Neuron (in vitro differentiated cells): Measurements from ENCODE around the gene IL22.

Source experiments
- H2AFZ ChIP-seq: one replicate; pipeline ENCODE4 v1.6.1; 2013; ENCODE audit warnings: low read depth, mild to moderate bottlenecking, inconsistent platforms, low read length, moderate library complexity
- H3K27me3 ChIP-seq: one replicate; pipeline ENCODE4 v1.6.1; 2013; ENCODE audit warnings: low read length; ENCODE audit not compliant: insufficient read depth
- H3K36me3 ChIP-seq: one replicate; pipeline ENCODE4 v1.6.1; 2013; ENCODE audit warnings: low read length; ENCODE audit not compliant: insufficient read depth
- H3K4me1 ChIP-seq: one replicate; pipeline ENCODE4 v1.6.1; 2013; ENCODE audit warnings: low read length; ENCODE audit not compliant: insufficient read depth
- H3K4me3 ChIP-seq: 2 replicates; pipeline ENCODE4 v1.5.1; 2013; ENCODE audit warnings: mild to moderate bottlenecking, low read length, moderate library complexity
- H3K9me3 ChIP-seq: one replicate; pipeline ENCODE4 v1.6.1; 2013; ENCODE audit warnings: low read length

Gene IL22

GRCh38 chr12:68253504-68253903, at the start of gene IL22:
TSS of gene IL22 (minus strand) at chr12:68253604. CDS start at chr12:68253448, 156 bp downstream.
- Histone ChIP-seq H3K27me3 (no peaks in the 10 kb centered on the region), H3K4me1 (no peaks in the 10 kb centered on the region), H3K9me3 (no peaks in the 10 kb centered on the region), H2AFZ (no peak within 1 kb of the TSS), H3K36me3 (no peaks in the 10 kb centered on the region), H3K4me3 (no peak within 1 kb of the TSS)

- Histone ChIP-seq H3K4me1 (peaks cover 1% of the 10 kb centered on the region), H3K9me3 (peaks cover 2% of the 10 kb centered on the region), H3K36me3 (peaks cover 8% of the 10 kb centered on the region), H3K27me3 (no peaks in the 10 kb centered on the region), H3K4me3 (no peak overlapping the region), H2AFZ (no peak overlapping the region)
Observed at GRCh38 chr12:68297929-68298328, 44.5 kb upstream of the IL22 start.

- Histone ChIP-seq H3K36me3 (no peaks in the 10 kb centered on the region), H3K27me3 (no peaks in the 10 kb centered on the region), H3K9me3 (no peaks in the 10 kb centered on the region), H3K4me3 (no peak overlapping the region), H2AFZ (no peak overlapping the region), H3K4me1 (peaks cover 1% of the 10 kb centered on the region)
Observed at GRCh38 chr12:68294251-68294650, 40.8 kb upstream of the IL22 start.

GRCh38 chr12:68293347-68293746, 39.9 kb upstream of the IL22 start:
- no peaks in the 10 kb centered on the region for H3K36me3 ChIP-seq
- H3K4me1 ChIP-seq: peaks cover 1% of the 10 kb centered on the region
- no peaks in the 10 kb centered on the region for H3K27me3 ChIP-seq
- H3K9me3 ChIP-seq: no peaks in the 10 kb centered on the region
- H2AFZ ChIP-seq: no peak overlapping the region
- no peak overlapping the region for H3K4me3 ChIP-seq

GRCh38 chr12:68292151-68292943, 38.9 kb upstream of the IL22 start:
- Histone ChIP-seq H3K4me3 (no peak overlapping the region), H3K9me3 (no peaks in the 10 kb centered on the region), H3K27me3 (no peaks in the 10 kb centered on the region)

DNA sequence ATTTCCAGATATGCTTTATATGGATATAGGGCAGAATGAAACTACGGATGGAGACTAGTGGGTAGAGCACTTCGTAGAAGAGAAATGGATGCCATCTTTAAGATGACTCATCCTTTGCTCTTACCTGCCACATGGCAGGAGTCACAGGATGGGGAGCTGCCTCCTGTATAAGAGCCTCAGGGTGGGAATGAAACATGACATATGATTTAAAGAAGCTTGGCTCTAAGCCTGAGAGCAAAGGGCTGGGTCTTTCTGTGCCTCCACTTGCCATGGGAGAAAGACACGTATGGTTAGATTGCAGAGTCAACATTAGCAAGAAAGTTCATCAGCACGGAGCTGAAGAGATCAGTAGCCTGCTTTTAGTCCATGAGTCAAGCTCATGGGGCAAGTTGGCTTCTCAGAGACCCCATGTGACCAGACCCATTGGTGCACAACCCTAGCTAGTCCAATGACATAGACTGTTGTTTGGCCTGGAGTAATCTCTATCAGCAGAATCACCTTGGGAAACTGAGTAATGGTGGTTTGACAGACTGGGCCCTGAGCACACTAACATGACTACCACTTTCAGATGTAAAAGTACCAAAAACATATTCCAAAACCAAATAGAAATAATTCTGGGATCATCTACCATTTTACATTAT, 38.1 kb upstream of the IL22 start:
- H3K36me3 ChIP-seq: no peaks in the 10 kb centered on the region
- no peak overlapping the region for H2AFZ ChIP-seq
- H3K9me3 ChIP-seq: no peaks in the 10 kb centered on the region
- H3K4me3 ChIP-seq: no peak overlapping the region
- no peaks in the 10 kb centered on the region for H3K27me3 ChIP-seq
- peaks cover 1% of the 10 kb centered on the region for H3K4me1 ChIP-seq

More at GRCh38 chr12:68292151-68292943, 38.9 kb upstream of the IL22 start:
- no peaks in the 10 kb centered on the region for H3K36me3 ChIP-seq
- peaks cover 1% of the 10 kb centered on the region for H3K4me1 ChIP-seq
- no peak overlapping the region for H2AFZ ChIP-seq

GRCh38 chr12:68290126-68290525, 36.7 kb upstream of the IL22 start:
- no peaks in the 10 kb centered on the region for H3K27me3 ChIP-seq
- no peaks in the 10 kb centered on the region for H3K36me3 ChIP-seq

GRCh38 chr12:68287106-68287505, 33.7 kb upstream of the IL22 start:
- Histone ChIP-seq H3K4me3 (no peak overlapping the region), H2AFZ (no peak overlapping the region), H3K27me3 (no peaks in the 10 kb centered on the region), H3K9me3 (no peaks in the 10 kb centered on the region), H3K4me1 (no peaks in the 10 kb centered on the region), H3K36me3 (no peaks in the 10 kb centered on the region)

More at GRCh38 chr12:68290126-68290525, 36.7 kb upstream of the IL22 start:
- Histone ChIP-seq H3K4me1 (no peaks in the 10 kb centered on the region), H3K4me3 (no peak overlapping the region), H2AFZ (no peak overlapping the region), H3K9me3 (no peaks in the 10 kb centered on the region)

GRCh38 chr12:68286396-68286795, 33.0 kb upstream of the IL22 start:
- H3K4me1 ChIP-seq: no peaks in the 10 kb centered on the region
- no peaks in the 10 kb centered on the region for H3K27me3 ChIP-seq

GRCh38 chr12:68285541-68285940, 32.1 kb upstream of the IL22 start:
- H3K4me3 ChIP-seq: no peak overlapping the region
- no peaks in the 10 kb centered on the region for H3K4me1 ChIP-seq
- H2AFZ ChIP-seq: no peak overlapping the region

More at GRCh38 chr12:68286396-68286795, 33.0 kb upstream of the IL22 start:
- Histone ChIP-seq H3K9me3 (no peaks in the 10 kb centered on the region), H3K36me3 (no peaks in the 10 kb centered on the region), H3K4me3 (no peak overlapping the region), H2AFZ (no peak overlapping the region)

GRCh38 chr12:68281322-68282077, 28.1 kb upstream of the IL22 start:
- H3K36me3 ChIP-seq: no peaks in the 10 kb centered on the region
- no peaks in the 10 kb centered on the region for H3K9me3 ChIP-seq
- no peak overlapping the region for H3K4me3 ChIP-seq
- no peaks in the 10 kb centered on the region for H3K4me1 ChIP-seq
- no peaks in the 10 kb centered on the region for H3K27me3 ChIP-seq
- no peak overlapping the region for H2AFZ ChIP-seq

More at GRCh38 chr12:68285541-68285940, 32.1 kb upstream of the IL22 start:
- Histone ChIP-seq H3K36me3 (no peaks in the 10 kb centered on the region), H3K27me3 (no peaks in the 10 kb centered on the region), H3K9me3 (no peaks in the 10 kb centered on the region)

DNA sequence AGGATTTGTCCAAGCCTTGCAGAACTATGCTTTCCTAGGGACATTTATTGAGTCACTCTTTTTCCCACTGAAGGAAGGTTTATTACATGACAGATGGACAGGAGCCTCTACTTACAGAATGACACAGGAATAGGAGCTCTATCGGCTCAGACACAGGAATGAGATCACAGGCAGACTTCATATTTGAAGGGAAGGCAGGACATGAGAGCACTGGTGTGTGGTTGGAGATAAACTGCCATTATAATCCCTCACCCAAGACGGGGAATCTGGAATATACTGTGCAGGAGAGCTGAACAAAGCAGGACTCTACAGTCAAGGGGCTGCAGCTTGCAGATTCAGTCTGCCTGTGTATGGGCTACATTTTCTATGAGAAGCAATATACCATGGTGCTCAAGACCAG, 26.8 kb upstream of the IL22 start:
- no peak overlapping the region for H3K4me3 ChIP-seq
- H3K27me3 ChIP-seq: no peaks in the 10 kb centered on the region
- no peaks in the 10 kb centered on the region for H3K36me3 ChIP-seq
- no peaks in the 10 kb centered on the region for H3K9me3 ChIP-seq
- H2AFZ ChIP-seq: no peak overlapping the region
- no peaks in the 10 kb centered on the region for H3K4me1 ChIP-seq
